ENCODE measurements around the gene PRKN. TPM values are rescaled to one million over a fixed set of nuclear protein-coding genes. Genes with fewer than 3 reads are reported as not detected.

Gene PRKN
- total RNA-seq, 2 donors from 2014 or later, result 3.3 to 4.8 TPM

GRCh38 chr6:162211022-162211421 lies 516.5 kb downstream of the PRKN start:
- no peak overlapping the region for H3K4me3 Mint-ChIP-seq
- H3K27ac Mint-ChIP-seq, result no peak overlapping the region
- H3K27me3 Mint-ChIP-seq (ENCODE audit: insufficient read depth), result no peaks in the 10 kb centered on the region
- no peaks in the 10 kb centered on the region for H3K36me3 ChIP-seq (ENCODE audit: control insufficient read depth, insufficient read depth, low read length)
- H3K4me3 ChIP-seq (ENCODE audit: low read length), result no peak overlapping the region
- DNase-seq, result no peak
- H3K4me1 ChIP-seq (ENCODE audit: control insufficient read depth, insufficient read depth, low read length), result no peaks in the 10 kb centered on the region
- peaks cover 4% of the 10 kb centered on the region for H3K9me3 Mint-ChIP-seq
- H3K9ac ChIP-seq (ENCODE audit: extremely low read depth, low read length, poor library complexity, severe bottlenecking), result no peak overlapping the region
- no peak for TF ChIP-seq CTCF (conservative IDR thresholded peaks at IDR 0.05)
- no peaks in the 10 kb centered on the region for H3K36me3 Mint-ChIP-seq (ENCODE audit: low read depth)
- no peaks in the 10 kb centered on the region for H3K9me3 ChIP-seq (ENCODE audit: control insufficient read depth, low read length)
- 79 to 91% methylated on average over 2 to 3 of the region's 3 CpGs for WGBS, 2 experiments (ENCODE audit: insufficient coverage in 1 of 2, insufficient read length in 1 of 2)
- no peaks in the 10 kb centered on the region for H3K27me3 ChIP-seq (ENCODE audit: control insufficient read depth, insufficient read depth, low read length, poor library complexity, severe bottlenecking)
- H3K4me1 Mint-ChIP-seq, result no peaks in the 10 kb centered on the region
- no peak overlapping the region for H3K27ac ChIP-seq (ENCODE audit: low read depth, low read length)

GRCh38 chr6:162203287-162203686 lies 524.3 kb downstream of the PRKN start:
- no peak overlapping the region for H3K9ac ChIP-seq (ENCODE audit: extremely low read depth, low read length, poor library complexity, severe bottlenecking)
- H3K4me1 Mint-ChIP-seq, result no peaks in the 10 kb centered on the region
- H3K36me3 Mint-ChIP-seq (ENCODE audit: low read depth), result no peaks in the 10 kb centered on the region
- TF ChIP-seq CTCF (conservative IDR thresholded peaks at IDR 0.05), result no peak
- WGBS, 2 experiments (ENCODE audit: insufficient coverage in 1 of 2, insufficient read length in 1 of 2), result 93 to 100% methylated on average over 3 to 5 of the region's 5 CpGs
- no peak for DNase-seq
- no peaks in the 10 kb centered on the region for H3K4me1 ChIP-seq (ENCODE audit: control insufficient read depth, insufficient read depth, low read length)
- no peaks in the 10 kb centered on the region for H3K9me3 Mint-ChIP-seq
- H3K27me3 ChIP-seq (ENCODE audit: control insufficient read depth, insufficient read depth, low read length, poor library complexity, severe bottlenecking), result no peaks in the 10 kb centered on the region
- no peaks in the 10 kb centered on the region for H3K27me3 Mint-ChIP-seq (ENCODE audit: insufficient read depth)
- H3K36me3 ChIP-seq (ENCODE audit: control insufficient read depth, insufficient read depth, low read length), result no peaks in the 10 kb centered on the region
- H3K9me3 ChIP-seq (ENCODE audit: control insufficient read depth, low read length), result no peaks in the 10 kb centered on the region
- H3K4me3 ChIP-seq (ENCODE audit: low read length), result no peak overlapping the region
- no peak overlapping the region for H3K4me3 Mint-ChIP-seq
- no peak overlapping the region for H3K27ac Mint-ChIP-seq
- H3K27ac ChIP-seq (ENCODE audit: low read depth, low read length), result no peak overlapping the region

DNA sequence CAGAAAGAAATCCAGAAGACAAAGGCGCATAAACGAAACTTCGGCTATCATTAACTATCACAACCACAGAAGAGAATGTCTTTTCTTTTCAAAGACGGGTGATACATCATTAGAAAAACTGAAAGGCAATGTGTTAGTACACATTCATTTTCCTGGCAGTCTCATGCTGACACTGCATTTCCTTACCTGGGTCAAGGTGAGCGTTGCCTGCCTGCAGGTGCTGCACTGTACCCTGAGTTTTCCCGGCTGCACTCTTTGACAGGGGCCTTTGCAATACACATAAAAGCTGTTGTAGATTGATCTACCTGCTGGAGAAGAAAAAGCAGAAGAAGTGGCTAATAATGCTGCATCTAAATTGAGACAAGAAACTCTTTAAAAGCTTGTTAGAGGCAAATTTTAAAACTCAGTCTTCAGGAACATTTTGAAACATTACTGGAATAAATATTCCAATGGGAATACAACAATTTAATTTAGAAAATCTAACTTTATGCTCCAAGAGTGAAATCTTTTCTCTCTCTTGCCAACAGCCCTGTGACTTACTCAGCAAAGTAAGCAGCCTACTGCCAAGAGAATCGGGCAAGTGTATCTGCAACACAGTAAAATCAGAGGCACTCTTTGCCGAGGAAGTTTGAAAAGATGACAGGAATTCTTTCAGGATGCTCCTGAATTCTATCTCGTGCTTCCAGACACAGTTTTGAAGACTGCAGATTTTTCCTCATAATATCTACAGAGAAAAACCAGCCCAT lies 526.4 kb downstream of the PRKN start:
- Mint-ChIP-seq H3K4me3 (no peak overlapping the region), H3K9me3 (no peaks in the 10 kb centered on the region), H3K4me1 (no peaks in the 10 kb centered on the region), H3K36me3 (ENCODE audit: low read depth) (no peaks in the 10 kb centered on the region), H3K27ac (no peak overlapping the region), H3K27me3 (ENCODE audit: insufficient read depth) (no peaks in the 10 kb centered on the region)
- no peaks in the 10 kb centered on the region for H3K36me3 ChIP-seq (ENCODE audit: control insufficient read depth, insufficient read depth, low read length)
- no peak overlapping the region for H3K4me3 ChIP-seq (ENCODE audit: low read length)
- no peaks in the 10 kb centered on the region for H3K4me1 ChIP-seq (ENCODE audit: control insufficient read depth, insufficient read depth, low read length)
- no peak for DNase-seq
- no peak overlapping the region for H3K27ac ChIP-seq (ENCODE audit: low read depth, low read length)
- WGBS, 2 experiments (ENCODE audit: insufficient coverage in 1 of 2, insufficient read length in 1 of 2), result 93 to 96% methylated on average over 6 to 9 of the region's 9 CpGs
- H3K27me3 ChIP-seq (ENCODE audit: control insufficient read depth, insufficient read depth, low read length, poor library complexity, severe bottlenecking), result peaks cover 6% of the 10 kb centered on the region
- H3K9me3 ChIP-seq (ENCODE audit: control insufficient read depth, low read length), result no peaks in the 10 kb centered on the region
- H3K9ac ChIP-seq (ENCODE audit: extremely low read depth, low read length, poor library complexity, severe bottlenecking), result no peak overlapping the region
- no peak for TF ChIP-seq CTCF (conservative IDR thresholded peaks at IDR 0.05)

Measured in endodermal cell (in vitro differentiated cells).